Measurements from ENCODE around the gene SV2C.
"Not testable (repeated sequence)": the region's sequence is repeated elsewhere in the genome, so short reads cannot be mapped to it uniquely, and the experiment has no call there.

Gene SV2C

DNA sequence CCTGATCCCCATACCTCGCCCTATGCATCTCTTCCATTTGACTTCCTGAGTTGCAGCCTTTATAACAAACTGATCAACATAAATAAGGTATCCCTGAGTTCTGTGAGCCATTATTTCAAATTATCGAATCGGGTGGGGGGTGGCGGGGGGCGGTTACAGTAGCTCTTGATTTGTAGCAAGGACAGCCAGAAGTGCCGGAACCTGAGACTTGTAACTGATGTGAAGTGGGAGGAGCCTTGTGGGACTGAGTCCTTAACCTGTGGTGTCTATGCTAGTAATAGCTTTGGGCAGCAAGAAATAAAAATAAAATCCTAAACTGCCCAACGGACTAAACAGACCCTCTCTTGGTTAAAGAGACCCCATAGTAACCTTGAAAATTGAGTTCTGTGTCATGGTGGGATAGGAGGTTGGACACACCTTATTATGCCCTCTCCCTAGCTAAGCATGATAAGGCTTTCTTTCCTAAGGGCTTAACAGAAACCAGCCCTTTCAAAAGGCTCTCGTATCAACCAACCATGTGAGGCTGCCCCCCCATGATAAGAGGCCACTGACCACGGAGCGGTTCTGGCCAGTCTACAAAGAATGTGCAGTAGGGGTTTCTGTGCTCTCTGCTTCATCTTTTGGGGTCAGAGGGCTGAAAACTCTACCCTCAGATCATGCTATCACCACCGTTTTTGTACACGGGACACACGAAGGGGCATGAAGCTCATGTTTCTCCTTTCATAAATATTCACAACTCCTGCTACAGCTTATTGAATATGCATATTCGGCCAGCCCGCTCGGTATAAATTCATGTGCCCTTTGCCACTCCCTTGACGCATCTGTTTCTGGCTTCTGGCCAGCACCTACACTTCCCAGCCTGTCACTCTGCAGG, 280.4 kb downstream of the SV2C start:
- DNase-seq = no peak

DNA sequence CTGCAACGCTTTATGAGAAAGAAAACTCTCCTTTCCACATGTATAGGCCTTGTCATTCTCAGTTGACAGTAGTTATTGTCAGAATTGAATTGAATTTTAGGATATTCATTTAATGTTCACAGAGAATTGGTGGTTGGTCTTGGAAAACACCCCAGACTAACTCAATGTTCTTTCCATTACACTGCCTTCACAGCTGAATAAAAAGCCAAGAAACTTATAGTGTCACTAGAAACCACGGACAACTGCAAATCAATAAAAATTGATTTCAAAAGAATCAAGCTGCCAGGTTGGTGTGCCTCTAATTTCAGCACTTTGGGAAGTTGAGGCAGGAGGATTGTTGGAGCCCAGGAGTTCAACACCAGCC, 281.0 kb downstream of the SV2C start:
- DNase-seq = no peak

DNA sequence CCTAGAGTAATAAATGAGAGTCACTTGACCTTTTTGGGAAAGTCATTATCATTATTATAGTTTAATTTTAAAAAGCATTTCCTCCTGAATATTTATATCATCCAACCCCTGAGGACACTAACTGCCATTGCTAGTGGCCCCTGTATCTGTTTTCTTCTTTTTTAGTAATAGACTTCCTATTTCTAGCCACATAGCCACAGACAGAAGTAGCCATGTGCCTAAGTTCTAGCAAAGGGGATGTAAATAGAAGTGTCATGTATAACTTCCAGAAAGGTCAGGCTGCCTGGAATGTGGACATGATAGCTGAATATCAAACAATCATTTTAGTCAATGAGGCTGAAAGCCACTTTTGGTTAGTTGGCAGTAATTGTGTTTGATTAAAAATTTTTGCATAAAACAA, 282.4 kb downstream of the SV2C start:
- no peak for DNase-seq

DNA sequence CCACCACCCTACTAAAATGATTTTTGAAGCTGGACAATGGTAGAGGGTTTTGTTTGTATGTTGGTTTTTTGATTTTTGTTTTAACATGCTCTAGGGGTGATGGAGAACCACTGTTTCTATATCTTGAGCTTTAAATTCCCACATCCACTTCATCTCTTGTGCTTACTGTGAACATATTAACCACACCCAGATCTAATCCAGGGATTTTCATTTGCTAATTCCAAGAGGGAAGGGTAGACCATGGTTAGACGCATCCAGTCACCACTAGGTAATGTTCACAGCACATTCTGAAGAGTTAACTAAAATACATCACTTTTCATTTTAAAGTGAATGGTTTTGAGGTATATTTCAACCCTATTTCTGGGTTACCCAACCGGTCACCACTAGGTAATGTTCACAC, 283.4 kb downstream of the SV2C start:
- no peak for DNase-seq

DNA sequence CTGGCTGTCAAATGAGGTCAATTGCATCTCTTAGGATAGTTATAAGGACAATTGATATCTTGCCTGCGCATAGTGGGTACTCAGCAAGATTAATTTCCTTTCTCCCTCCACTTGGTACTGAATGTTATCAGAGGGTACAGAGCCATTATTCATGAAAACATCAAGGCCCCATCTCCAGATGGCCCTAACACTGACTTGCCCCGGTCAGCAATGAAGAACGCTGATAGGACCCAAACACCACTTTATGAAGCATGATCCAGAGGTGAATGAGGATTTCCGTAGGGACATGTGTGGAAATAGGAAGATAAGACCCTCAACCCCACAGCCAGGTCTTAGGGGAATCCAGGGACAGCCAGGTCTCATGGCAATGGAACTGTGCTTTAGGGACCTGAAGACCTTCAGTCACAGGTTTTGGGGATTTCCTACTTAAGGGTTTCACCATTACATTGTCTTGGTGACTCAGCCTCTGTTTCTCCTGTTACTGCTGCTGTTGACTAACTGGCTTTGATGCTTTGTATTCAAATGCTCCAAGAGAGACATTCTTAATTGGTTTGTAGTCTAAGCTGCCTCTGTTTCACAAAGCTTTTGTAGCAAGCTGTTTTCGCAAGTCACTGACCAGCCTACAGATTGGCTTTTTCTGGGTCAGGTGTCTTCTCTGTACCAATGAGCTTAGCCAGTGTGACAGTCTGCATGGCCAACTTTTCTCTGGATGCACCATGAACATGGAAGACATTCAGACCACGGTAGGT, 284.6 kb downstream of the SV2C start:
- no peak for DNase-seq

DNA sequence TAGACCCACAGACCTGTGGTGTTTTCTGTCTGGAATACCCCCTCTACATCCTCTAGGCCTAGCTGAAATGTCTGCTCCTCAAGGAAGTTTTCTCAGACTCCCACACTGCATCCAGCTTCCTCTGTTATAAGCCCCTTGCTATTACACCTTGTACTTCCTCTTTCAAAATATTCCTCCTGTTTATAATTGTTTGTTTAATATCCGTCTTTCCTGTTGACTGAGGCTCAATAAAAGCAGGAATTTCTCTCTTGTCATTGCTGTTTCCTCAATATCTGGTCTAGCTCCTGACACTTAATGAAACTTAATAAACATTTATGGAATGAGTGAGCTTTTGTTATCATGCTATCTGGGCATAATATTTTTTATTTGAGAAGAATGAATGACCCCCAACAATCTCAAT, 285.8 kb downstream of the SV2C start:
- no peak for DNase-seq

DNA sequence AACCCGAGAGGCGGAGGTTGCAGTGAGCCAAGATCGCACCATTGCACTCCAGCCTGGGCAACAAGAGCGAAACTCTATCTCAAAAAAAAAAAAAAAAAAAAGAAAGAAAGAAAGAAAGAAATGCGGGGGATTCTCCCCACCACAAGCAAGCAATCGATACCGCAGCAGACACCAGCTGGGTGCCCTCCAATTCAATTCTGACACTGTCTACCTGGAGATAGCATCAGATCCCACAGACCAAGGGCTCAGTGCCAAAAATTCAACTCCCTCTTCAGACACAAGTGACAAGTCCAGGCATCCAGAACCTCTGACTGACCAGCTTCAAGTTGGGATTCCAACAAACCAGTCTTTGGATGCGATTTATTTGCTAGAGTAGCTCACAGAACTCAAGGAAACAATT, 286.5 kb downstream of the SV2C start:
- not testable (repeated sequence) for DNase-seq

DNA sequence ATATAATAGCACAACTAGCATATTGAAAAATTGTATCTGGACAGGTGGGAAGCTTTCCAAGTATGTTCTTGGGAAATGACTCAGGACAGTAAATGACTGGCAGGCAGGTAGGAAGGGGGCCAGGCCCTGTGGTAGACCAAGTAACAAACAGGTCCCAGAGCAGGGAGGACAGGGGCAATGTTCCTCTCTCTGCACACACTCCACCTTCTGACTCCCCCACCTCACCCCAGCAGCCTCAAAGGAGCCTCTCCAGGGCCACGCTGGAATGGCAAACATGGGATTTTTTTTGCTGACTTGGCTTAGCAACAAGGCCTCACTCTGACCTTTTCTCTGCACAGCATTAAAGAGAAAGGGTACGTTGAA, 288.8 kb downstream of the SV2C start:
- DNase-seq = no peak

DNA sequence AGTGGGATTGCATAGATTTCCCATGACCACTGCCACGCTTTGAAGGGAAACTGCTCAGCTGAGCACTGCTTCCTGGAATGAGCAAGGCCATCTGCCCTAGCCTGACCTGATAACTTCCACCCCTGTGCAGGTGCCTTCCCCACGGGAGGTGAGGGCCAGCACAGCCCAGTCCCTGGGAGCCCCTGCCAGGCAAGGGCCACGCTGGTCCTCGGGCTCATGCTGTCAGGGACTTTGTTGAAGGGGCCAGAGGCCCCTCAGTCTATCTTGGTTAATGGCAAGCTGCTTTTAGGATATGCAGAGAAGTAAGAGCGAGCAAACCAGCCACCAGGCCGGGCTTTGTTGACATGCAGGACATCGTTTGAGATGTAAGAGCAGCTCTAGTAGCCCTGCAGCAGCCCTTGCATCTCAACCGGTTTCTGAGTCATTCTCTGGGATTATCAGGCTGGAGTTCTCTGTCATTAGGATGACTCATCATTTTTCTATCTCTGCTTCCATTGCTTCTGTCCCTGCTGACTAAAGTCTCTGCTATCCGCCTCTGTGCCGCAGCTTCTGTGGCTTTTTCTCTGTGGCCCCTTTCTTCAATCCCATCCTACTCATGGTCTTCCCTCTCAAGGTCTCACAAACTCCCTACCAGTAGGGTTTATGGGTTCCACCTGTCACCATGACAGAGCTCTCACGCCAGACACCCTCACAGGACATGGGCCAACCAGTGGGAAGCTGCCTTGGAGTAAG, 289.3 kb downstream of the SV2C start:
- DNase-seq = no peak

DNA sequence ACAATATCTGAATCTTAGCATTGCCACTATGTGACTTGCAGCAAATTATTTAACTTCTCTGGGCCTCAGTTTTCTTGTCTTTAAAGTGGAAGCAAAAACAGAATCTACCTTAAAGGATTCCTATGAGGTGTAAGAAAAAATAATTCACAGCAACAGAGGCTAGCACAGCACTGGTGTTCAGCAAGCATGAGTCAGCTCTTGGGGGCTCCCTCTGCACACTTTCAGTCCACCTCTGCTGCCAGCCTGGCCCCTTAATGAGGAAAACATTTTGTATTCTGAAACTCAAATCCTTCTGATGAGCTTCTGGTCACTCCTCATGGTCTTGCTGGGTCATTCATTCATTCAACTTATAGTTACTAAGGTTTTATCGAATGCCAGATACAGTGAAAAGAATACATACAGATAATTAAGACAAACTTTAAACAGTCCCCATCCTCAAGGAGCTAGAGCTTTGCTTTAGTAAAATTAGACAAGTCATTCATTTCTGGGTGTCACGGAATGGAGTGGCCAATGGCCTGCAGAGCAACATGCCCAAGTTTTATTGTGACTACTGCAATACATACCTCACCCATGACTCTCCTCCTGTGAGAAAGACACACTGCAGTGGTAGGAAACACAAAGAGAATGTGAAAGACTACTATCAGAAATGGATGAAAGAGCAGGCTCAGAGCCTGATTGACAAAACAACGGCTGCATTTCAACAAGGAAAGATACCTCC, 293.1 kb downstream of the SV2C start:
- no peak for DNase-seq

DNA sequence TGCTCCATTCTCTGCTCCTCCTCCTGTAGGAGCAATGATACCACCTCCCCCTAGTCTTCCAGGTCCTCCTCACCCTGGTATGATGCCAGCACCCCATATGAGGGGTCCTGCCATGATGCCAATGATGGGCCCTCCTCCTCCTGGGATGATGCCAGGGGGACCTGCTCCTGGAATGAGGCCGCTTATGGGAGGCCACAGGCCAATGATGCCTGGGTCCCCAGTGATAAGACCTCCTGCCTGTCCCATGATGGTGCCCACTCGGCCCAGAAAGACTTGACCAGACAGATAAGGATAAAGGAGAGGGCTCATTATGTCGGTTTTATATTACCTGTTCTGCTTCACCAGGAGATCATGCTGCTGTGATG, 293.7 kb downstream of the SV2C start:
- no peak for DNase-seq

DNA sequence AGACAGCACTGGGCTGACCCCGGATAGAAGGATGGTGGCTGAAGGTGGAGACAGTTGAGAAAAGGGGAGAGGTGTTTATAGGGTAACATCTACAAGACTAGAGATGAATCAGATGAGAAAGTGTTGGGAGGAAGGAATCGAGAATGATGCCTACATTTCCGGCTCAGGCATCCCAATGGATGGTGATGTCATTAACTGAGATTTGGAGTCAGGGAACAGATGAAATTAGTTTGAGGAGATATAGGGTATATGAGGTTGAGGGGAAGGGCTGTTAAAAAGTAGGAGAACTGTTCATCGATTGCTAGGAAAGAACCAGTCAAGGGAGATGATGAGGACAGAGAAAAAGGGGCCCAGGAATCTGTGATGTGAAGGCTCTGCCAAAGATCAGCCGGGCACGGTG, 295.2 kb downstream of the SV2C start:
- DNase-seq = no peak

DNA sequence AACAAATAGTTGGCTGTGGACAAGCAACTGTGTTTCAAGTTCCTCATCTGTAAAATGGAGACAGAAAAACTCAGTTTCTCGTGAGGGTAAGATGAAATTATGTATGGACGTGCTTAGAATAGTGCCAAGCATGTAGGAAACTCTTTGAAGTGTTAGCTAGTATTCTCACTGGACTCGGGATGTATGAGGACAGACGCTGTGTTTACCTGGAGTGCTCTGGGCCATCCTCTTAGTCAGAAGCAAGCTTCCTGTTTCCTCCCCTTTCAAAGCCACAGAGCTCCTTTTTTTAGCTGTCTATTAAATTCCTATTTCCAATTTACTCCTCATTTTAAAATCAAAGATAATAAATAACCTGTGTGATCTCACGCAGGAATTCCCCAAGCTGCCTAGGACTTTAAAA, 296.1 kb downstream of the SV2C start:
- DNase-seq = no peak

DNA sequence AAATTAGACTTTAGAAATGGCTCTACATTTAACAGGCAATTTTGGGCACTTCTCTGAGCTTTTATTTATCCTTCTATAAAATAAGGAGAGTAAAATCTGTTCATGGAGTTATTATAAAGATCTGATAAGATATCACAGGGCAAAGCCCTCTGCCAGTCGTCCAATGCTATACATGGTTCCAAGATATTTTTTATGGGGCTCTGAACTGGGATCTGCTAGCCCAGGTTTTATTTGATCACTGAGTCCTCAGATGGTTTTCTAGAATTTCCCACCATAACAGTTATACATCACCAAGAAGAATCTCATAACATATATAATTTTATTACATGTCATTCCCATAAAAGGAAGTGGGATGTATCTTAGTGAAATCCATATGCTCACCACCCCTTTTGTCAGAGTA, 296.7 kb downstream of the SV2C start:
- no peak for DNase-seq

DNA sequence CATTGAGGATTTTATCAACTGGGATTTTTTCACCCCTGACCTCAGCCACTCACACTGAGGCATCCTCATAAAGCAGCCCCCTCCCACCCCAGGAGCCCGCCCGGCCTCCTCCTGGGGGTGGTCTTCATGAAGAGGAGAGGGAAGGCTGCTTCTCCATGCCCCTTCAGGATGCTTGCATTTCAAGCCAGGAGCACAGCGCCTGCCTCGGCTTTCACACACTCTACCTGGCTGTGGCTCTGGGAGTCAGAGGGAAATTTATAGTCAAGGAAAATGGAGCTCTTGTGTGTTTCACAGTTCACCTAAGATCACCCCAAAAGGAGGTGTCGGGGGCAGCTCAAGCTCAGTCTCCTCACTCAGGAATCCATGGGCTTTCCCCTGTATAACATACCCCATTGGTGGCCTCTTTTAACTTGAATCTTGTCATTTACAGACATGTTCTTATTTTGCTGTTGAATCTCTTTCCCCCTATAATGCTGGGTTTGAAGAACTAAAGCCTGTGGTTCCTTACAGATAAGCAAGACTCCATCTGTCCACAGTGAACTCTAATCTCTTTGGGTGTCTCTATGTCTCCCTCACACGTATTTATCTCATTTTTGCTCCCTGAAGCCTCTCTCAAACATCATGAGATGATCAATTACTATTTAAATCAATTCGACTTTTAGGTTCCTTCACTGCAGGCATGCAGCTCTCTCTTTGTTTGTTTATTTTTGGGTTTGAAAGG, 297.3 kb downstream of the SV2C start:
- no peak for DNase-seq

DNA sequence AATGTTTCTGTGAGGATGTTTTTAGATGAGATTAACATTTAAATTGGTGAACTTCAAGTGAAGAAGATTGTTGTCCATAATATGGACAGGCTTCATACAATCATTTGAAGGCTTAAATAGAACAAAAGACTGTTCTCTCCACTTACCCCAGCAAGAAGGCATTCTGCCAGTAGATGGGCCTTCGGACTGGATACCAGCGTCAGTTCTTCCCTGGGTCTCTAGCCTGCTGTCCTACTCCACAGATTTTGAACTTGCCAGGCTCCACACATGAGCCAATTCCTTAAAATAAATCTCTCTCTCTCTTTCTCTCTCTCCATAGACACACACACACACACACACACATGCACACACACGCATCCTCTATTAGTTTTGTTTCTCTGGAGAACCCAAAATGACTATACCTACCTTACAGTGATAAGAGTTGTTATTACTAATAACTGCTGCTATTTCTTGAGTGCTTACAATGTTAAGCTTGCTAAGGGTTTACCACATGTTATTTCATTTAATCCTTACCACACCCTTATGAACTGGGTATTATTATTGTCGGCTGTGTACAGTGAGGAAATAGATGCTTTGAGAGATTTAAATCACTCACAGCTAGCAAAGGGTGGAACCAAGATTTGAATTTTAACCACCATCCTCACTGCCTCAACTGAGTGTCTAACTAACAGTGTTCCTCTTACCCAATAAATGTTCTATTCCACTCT, 300.1 kb downstream of the SV2C start:
- no peak for DNase-seq

DNA sequence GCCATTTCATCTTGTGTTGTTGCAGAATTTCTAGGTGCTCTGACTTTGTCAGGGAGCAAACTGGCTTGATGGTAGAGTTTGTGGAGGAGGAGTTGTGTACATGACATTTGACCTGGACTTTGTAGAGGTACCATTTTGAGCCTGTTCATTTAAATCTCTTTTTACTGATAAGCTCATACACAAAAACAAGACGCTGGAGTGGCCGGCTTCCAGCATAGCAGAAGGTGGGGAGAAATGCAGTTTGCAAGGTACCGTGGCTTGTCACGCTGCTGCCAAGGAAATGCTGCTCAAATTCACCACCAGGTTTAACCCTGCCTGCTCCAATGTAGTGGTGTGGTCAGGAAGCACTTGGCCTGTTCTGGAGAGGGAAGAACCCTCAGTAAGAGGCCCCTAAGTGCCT, 301.0 kb downstream of the SV2C start:
- DNase-seq = no peak

DNA sequence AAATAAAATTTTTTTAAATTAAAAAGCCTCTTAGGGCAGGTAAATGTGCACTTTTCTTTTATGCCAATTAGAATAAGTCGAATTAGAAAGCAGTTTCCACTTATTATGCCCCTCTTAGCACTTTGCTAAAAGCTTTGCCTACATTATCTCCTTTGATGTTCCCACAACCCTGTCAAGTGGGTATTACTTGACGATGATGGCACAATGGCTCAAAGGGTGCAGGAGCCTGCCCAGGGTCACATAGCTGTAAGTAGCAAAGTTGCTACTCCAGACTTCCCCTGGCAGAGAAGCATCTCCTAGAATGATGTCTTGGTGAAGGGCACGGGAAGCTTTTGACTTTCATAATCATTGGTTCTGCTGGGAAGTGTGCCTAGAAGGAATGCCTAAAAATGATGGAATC, 301.5 kb downstream of the SV2C start:
- no peak for DNase-seq

DNA sequence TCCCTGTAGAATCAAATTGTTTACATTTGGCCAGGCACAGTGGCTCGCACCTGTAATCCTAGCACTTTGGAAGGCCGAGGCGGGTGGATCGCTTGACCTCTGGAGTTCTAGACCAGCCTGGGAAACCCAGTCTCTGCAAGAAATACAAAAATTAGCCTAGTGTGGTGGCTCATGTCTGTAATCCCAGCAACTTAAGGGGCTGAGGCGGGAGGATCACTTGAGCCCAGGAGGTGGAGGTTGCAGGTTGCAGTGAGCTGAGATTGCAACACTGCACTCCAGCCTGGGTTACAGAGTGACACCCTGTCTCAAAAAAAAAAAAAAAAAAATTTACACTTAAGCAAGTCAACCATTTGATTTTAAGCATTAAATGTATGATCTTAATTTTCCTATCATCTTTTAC, 302.4 kb downstream of the SV2C start:
- DNase-seq = no peak

DNA sequence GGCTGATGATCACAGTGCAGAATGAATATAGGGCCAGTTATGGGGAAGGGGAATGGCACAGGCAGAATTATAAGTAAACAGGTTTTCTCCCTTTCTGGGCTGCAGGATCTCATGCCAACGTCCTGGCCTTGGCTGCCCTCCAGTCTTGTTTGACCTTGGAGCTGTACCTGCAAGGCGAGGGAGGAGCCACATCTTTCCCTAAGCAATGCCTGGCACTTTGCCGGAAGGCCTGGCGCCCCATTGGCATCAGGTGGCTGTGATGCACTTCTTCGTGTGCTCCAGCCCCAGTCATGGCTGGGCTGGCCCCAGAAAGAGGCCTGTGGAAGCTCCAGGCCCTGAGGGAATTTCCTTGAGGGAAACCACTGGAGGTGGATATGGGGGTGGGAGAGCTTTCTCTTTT, 303.2 kb downstream of the SV2C start:
- no peak for DNase-seq

DNA sequence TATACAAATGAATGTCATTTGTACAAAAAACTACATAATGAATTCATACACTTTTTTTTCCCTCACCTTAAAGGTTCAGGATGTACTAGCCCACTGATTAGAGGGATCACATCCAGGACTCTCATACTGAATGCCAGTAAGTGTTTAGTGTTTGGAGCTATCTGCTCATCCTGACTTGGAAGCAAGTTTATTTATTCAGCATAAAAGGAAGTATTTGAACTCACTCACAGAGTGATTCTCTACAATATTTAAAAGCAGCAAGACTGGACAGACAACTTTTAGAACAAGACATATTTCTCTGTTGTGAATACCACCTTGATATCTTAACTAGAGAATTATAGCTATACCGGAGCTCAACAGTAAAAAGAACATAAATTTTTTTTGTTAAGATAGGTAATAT, 305.1 kb downstream of the SV2C start:
- no peak for DNase-seq

Data from activated effector memory CD4-positive, alpha-beta T cell treated with Interleukin-2 at 50 U/mL for 16 hours (primary cell).